Glomerular visceral epithelial cell (primary cell): ENCODE results near the gene XYLT2.
A peak's percentile ranks its signal among the peaks of the same experiment; 100 is the strongest.
"Not testable (repeated sequence)": the region's sequence is repeated elsewhere in the genome, so short reads cannot be mapped to it uniquely, and the experiment has no call there.

Experiments used
- DNase-seq: peaks from one replicate; pipeline ENCODE4 v3.0.0-alpha.2; 2016; ENCODE audit errors: extremely low spot score

XYLT2 gene

GRCh38 chr17:50389534-50389933, 43.6 kb downstream of the XYLT2 start:
- no peak for DNase-seq

- DNase-seq, result no peak
These were observed 46.7 kb downstream of the XYLT2 start for GRCh38 chr17:50392621-50393020.

GRCh38 chr17:50393700-50394099, 47.8 kb downstream of the XYLT2 start:
- DNase-seq, result no peak

GRCh38 chr17:50394711-50395110, 48.8 kb downstream of the XYLT2 start:
- no peak for DNase-seq

GRCh38 chr17:50396261-50397110, 50.6 kb downstream of the XYLT2 start:
- DNase-seq, result peak; percentile 51

GRCh38 chr17:50397111-50397918, 51.4 kb downstream of the XYLT2 start, which contains the start of gene LRRC59:
TSS of gene LRRC59 (minus strand) at chr17:50397523. CDS start at chr17:50397317, 206 bp downstream.
- peak; percentile 87 for DNase-seq

- no peak for DNase-seq
These were observed 52.0 kb downstream of the XYLT2 start for GRCh38 chr17:50397919-50398285.

- not testable (repeated sequence) for DNase-seq
These were observed 52.7 kb downstream of the XYLT2 start for GRCh38 chr17:50398672-50399071.

- DNase-seq, result not testable (repeated sequence)
These were observed 53.7 kb downstream of the XYLT2 start for GRCh38 chr17:50399591-50399990.

- DNase-seq, result not testable (repeated sequence)
These were observed 59.4 kb downstream of the XYLT2 start for GRCh38 chr17:50405351-50405750.

- no peak for DNase-seq
These were observed 60.7 kb downstream of the XYLT2 start for GRCh38 chr17:50406578-50406977.

GRCh38 chr17:50407921-50408320, 62.0 kb downstream of the XYLT2 start:
- no peak for DNase-seq
